T-helper 2 cell treated with Interferon-gamma antibody and Interleukin-4, amounts not matched to agents 5 μg/mL and 100 μg/mL, for 36 hours (primary cell): ENCODE measurements around the gene CCDC68.

ENCODE experiments used
- DNase-seq: peaks from one replicate; pipeline ENCODE4 v3.0.0; 2021; ENCODE audit warnings: low spot score
- H3K27ac Mint-ChIP-seq: one replicate; pipeline ENCODE4 v1.8.0; 2021; ENCODE audit warnings: mild to moderate bottlenecking, mixed read lengths
- H3K27me3 Mint-ChIP-seq: one replicate; pipeline ENCODE4 v1.8.0; 2021; ENCODE audit warnings: low read depth, mixed read lengths
- H3K36me3 Mint-ChIP-seq: one replicate; pipeline ENCODE4 v1.8.0; 2021; ENCODE audit warnings: low read depth, mixed read lengths
- H3K4me1 Mint-ChIP-seq: one replicate; pipeline ENCODE4 v1.8.0; 2021; ENCODE audit warnings: low read depth, mixed read lengths
- H3K4me3 Mint-ChIP-seq: one replicate; pipeline ENCODE4 v1.8.0; 2022; ENCODE audit warnings: mild to moderate bottlenecking, moderate library complexity, mixed read lengths
- H3K9me3 Mint-ChIP-seq: one replicate; pipeline ENCODE4 v1.8.0; 2021; ENCODE audit warnings: mixed read lengths

Gene CCDC68

GRCh38 chr18:54888378-54888777 is 70.9 kb downstream of the CCDC68 start:
- DNase-seq: no peak
- no peaks in the 10 kb centered on the region for H3K9me3 Mint-ChIP-seq
- H3K4me1 Mint-ChIP-seq: no peaks in the 10 kb centered on the region
- no peak overlapping the region for H3K27ac Mint-ChIP-seq
- no peak overlapping the region for H3K4me3 Mint-ChIP-seq
- H3K36me3 Mint-ChIP-seq: peaks cover 4% of the 10 kb centered on the region
- peaks cover 3% of the 10 kb centered on the region for H3K27me3 Mint-ChIP-seq

DNA sequence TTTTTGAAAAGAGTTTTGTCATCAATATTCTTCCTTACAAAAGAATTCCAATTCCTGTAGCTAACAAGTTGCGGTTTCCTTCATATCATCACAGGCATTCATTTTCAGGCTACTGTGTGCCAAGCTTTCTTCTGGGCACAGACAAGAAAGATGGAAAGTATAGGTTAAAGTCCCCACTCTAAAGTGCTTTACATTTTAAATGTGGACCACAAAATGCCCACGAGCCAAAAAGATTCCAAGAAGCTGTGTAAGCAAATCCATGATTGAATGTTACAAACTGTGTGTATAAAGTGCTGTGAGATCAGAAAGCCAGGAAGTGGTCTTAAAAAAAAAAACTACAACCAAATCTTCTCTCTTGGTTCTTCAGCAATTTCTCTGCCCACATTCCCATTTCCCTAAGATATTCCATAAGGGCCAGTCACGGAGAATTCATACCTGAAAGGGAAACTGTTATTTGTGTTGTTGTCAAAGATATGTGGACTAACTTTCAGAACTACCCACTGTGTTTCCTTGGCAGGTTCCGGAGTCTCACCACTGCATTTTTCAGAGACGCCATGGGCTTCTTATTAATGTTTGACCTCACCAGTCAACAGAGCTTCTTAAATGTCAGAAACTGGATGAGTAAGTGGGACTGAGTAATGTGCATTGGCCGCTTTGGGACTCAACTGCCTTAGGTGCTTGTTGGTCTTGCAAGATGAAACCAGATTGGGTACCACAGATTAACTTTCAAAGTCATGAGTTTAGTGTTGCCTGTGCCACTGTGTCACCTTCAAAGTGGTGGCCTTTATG is 75.3 kb downstream of the CCDC68 start:
- peaks cover 4% of the 10 kb centered on the region for H3K36me3 Mint-ChIP-seq
- no peaks in the 10 kb centered on the region for H3K9me3 Mint-ChIP-seq
- H3K27me3 Mint-ChIP-seq: no peaks in the 10 kb centered on the region
- H3K4me1 Mint-ChIP-seq: no peaks in the 10 kb centered on the region
- H3K27ac Mint-ChIP-seq: no peak overlapping the region
- no peak for DNase-seq
- H3K4me3 Mint-ChIP-seq: no peak overlapping the region

DNA sequence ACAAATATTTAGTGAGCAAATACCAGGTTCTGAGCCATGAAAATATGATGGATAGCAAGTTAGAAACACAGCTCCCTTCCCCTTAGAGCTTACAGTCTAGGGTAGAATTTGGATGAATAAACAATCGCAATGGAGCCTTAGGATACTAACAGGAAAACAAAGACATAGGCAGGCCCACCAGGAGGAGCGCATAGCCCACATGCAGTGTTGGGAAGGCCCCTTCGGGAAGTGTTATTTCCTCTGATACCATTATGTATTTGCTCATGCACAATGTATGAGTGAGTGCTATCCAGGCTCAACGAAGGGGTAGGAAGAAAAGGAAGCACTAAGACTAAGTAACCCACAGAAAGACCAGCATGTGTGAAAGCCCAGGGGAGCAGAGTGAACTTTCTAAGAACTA is 76.9 kb downstream of the CCDC68 start:
- no peaks in the 10 kb centered on the region for H3K27me3 Mint-ChIP-seq
- no peak for DNase-seq
- no peaks in the 10 kb centered on the region for H3K4me1 Mint-ChIP-seq
- H3K27ac Mint-ChIP-seq: no peak overlapping the region
- H3K4me3 Mint-ChIP-seq: no peak overlapping the region
- peaks cover 4% of the 10 kb centered on the region for H3K36me3 Mint-ChIP-seq
- no peaks in the 10 kb centered on the region for H3K9me3 Mint-ChIP-seq

DNA sequence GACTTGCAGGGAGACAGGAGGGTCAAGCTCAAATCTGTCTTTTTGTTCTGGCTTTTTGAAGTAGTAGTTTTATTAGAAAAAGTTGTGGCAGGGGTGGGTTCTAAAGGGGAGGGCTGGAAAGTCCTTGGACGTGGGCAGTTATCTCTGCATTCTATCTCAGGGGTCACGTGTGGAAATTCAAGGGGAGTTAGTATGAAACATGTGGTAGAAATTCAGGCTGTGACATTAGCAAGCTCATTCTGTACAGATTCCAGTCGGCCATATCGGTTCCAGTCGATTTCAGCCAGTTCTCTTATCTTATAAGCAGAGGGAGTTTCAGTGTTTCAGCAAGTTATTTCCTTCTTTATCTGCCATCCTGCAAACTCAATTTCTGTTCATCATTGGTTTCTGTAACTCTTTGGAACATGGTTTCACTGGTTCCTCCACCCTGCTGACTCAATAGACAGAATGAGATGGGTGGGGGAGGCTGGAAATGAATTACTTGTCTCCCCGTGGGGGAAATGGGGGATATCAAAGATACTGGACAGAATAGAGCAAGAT is 78.0 kb downstream of the CCDC68 start:
- DNase-seq: no peak
- Mint-ChIP-seq H3K9me3 (no peaks in the 10 kb centered on the region), H3K4me3 (no peak overlapping the region), H3K4me1 (no peaks in the 10 kb centered on the region), H3K27me3 (no peaks in the 10 kb centered on the region), H3K27ac (no peak overlapping the region), H3K36me3 (peaks cover 4% of the 10 kb centered on the region)

GRCh38 chr18:54880395-54881105 is 78.7 kb downstream of the CCDC68 start:
- DNase-seq: no peak
- Mint-ChIP-seq H3K36me3 (peaks cover 4% of the 10 kb centered on the region), H3K9me3 (no peaks in the 10 kb centered on the region), H3K4me1 (no peaks in the 10 kb centered on the region), H3K4me3 (no peak overlapping the region), H3K27me3 (no peaks in the 10 kb centered on the region), H3K27ac (no peak overlapping the region)

DNA sequence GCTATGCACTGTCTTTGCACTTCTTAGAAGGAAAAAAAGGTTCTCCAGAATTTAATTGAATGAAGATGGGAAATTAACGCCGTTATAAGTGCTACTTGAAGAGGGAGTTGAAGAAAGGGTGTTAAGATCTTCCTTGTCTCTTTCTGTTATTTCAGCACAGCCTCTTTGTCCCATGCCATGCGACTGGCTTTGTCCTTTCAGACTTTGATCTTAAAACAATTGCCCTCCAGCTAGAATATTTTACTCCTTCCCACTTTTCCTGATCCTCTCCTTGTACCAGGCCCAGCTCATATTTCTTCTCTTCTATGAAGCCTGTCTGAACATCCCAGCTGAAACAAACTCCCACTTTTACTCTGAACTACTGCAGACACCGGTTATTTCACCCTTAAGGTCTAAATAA is 79.6 kb downstream of the CCDC68 start:
- H3K9me3 Mint-ChIP-seq: no peaks in the 10 kb centered on the region
- H3K4me1 Mint-ChIP-seq: no peaks in the 10 kb centered on the region
- no peak for DNase-seq
- H3K4me3 Mint-ChIP-seq: no peak overlapping the region
- no peaks in the 10 kb centered on the region for H3K36me3 Mint-ChIP-seq
- H3K27ac Mint-ChIP-seq: no peak overlapping the region
- no peaks in the 10 kb centered on the region for H3K27me3 Mint-ChIP-seq

DNA sequence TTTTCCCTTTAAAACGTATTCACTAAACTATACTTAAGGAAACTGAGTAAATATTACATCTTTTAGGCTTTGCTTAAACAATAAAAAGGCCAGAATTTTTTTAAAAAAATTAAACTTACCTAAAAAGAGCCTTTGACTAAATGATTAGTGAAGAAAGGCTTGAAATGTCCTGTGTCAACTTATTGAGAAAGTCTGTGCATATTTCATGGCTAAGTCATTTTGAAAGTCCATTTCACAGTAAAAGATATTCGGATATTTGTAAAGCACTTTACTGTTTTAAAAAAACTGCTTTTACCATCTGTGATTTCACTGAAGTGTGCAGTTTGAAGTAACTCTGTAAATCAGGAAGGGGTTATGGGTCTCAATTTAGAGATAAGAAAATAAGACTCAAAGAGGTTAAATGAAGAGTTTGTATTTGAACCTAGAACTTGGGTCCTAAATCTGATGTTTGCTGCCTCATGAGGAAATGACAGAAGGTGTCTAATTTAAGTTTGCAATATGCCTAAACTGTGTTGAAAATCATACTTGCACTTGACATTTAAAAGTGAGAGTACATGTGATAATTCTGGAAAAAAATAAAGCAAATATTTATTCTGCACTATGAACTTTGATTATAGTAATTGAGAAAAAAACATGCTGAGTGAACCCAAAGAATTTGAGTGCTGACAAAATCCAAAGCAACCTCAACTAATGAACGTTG is 80.5 kb downstream of the CCDC68 start:
- Mint-ChIP-seq H3K36me3 (no peaks in the 10 kb centered on the region), H3K27me3 (peaks cover 3% of the 10 kb centered on the region), H3K4me3 (no peak overlapping the region), H3K9me3 (no peaks in the 10 kb centered on the region), H3K27ac (no peak overlapping the region), H3K4me1 (peaks cover 2% of the 10 kb centered on the region)
- DNase-seq: no peak

DNA sequence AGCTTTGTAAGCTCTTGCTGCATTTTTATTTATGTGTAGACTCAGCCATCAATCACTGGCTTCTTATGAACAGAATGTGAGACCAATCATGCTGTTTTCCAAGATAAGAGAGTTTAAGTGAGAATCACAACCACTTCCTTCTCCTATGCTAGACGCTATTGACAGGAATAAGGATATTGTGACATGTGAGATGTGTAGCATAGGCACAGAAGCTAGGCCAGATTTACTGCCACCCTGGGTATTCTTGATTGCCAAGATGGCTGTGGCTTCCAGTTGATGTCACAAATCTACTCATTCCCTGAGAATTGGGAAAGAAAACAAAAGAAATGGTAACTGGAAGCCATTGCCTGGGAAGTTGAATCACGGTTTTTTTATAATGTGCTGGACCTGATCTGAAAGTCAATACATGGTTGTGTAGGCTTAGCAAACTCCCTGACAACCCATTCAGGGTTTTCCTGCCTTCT is 81.1 kb downstream of the CCDC68 start:
- peaks cover 7% of the 10 kb centered on the region for H3K4me1 Mint-ChIP-seq
- no peak overlapping the region for H3K4me3 Mint-ChIP-seq
- H3K27me3 Mint-ChIP-seq: peaks cover 3% of the 10 kb centered on the region
- no peaks in the 10 kb centered on the region for H3K9me3 Mint-ChIP-seq
- H3K36me3 Mint-ChIP-seq: no peaks in the 10 kb centered on the region
- DNase-seq: no peak
- H3K27ac Mint-ChIP-seq: no peak overlapping the region

DNA sequence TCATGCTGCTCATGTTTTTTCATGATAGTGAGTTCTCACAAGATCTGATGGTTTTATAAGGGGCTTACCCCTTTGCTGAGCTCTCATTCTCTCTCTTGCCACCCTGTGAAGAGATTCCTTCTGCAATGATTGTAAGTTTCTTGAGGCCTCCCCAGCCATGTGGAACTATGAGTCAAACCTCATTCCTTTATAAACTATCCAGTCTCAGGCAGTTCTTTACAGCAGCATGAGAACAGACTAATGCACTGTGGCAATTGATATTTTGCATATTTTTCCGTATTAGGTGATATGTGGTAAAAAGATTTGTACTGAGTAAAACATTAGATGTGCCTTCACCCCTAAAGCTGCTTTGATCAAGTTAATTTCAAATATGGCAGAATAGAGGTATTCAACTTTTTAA is 82.2 kb downstream of the CCDC68 start:
- Mint-ChIP-seq H3K9me3 (no peaks in the 10 kb centered on the region), H3K36me3 (no peaks in the 10 kb centered on the region), H3K4me3 (no peak overlapping the region), H3K27me3 (peaks cover 3% of the 10 kb centered on the region), H3K27ac (no peak overlapping the region), H3K4me1 (peaks cover 9% of the 10 kb centered on the region)
- no peak for DNase-seq

- no peak for DNase-seq
- H3K4me1 Mint-ChIP-seq: peaks cover 9% of the 10 kb centered on the region
- H3K36me3 Mint-ChIP-seq: no peaks in the 10 kb centered on the region
- H3K9me3 Mint-ChIP-seq: no peaks in the 10 kb centered on the region
- H3K27ac Mint-ChIP-seq: no peak overlapping the region
- no peak overlapping the region for H3K4me3 Mint-ChIP-seq
- H3K27me3 Mint-ChIP-seq: peaks cover 10% of the 10 kb centered on the region
Observed at GRCh38 chr18:54875063-54875462, 84.2 kb downstream of the CCDC68 start.

GRCh38 chr18:54873884-54874255 is 85.4 kb downstream of the CCDC68 start:
- Mint-ChIP-seq H3K9me3 (no peaks in the 10 kb centered on the region), H3K4me1 (peaks cover 9% of the 10 kb centered on the region), H3K36me3 (peaks cover 2% of the 10 kb centered on the region), H3K4me3 (no peak overlapping the region), H3K27ac (no peak overlapping the region), H3K27me3 (peaks cover 14% of the 10 kb centered on the region)
- no peak for DNase-seq

DNA sequence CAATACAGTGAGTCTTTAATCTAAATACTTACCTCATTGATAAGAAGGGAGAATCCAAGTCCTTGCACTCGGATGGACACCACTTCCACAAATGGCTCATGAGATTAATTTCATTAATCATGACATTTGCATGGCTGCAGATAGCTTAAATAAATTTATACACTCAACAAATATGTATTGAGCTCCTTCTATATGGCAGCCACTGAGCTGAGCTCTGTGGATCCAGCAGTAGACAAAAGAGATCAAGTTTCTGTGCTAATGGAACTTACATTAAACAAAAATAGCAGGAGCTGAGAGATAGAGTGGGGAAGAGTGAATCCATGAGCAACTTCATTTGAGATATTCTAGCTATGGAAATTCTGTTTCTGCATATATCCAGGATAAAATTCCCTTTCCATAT is 86.6 kb downstream of the CCDC68 start:
- no peak for DNase-seq
- Mint-ChIP-seq H3K4me3 (no peak overlapping the region), H3K4me1 (peaks cover 9% of the 10 kb centered on the region), H3K27me3 (peaks cover 14% of the 10 kb centered on the region), H3K36me3 (peaks cover 2% of the 10 kb centered on the region), H3K27ac (no peak overlapping the region), H3K9me3 (no peaks in the 10 kb centered on the region)

- Mint-ChIP-seq H3K27me3 (peaks cover 14% of the 10 kb centered on the region), H3K36me3 (peaks cover 2% of the 10 kb centered on the region), H3K4me3 (no peak overlapping the region), H3K4me1 (peaks cover 11% of the 10 kb centered on the region), H3K9me3 (no peaks in the 10 kb centered on the region), H3K27ac (no peak overlapping the region)
- DNase-seq: no peak
Observed at GRCh38 chr18:54871231-54871630, 88.0 kb downstream of the CCDC68 start.

DNA sequence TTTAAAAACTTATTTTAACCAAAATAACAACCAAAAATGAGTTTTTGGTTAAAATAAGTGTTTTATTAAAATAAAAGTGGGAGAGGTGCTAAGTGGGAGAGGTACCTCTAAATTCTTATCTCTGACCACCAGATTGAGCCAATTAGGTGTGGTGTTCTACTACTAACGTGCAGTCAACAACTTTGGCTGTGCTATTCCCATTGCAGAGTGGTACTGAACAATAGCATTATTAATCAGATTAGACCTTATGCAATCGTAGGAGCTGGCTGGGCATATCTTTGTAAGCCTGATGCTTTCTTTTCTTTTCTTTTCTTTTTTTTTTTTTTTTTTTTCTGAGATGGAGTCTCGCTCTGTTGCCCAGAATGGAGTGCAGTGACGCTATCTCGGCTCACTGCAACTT is 92.1 kb downstream of the CCDC68 start:
- H3K4me3 Mint-ChIP-seq: no peak overlapping the region
- no peak for DNase-seq
- H3K36me3 Mint-ChIP-seq: peaks cover 2% of the 10 kb centered on the region
- peaks cover 1% of the 10 kb centered on the region for H3K4me1 Mint-ChIP-seq
- H3K27ac Mint-ChIP-seq: no peak overlapping the region
- no peaks in the 10 kb centered on the region for H3K9me3 Mint-ChIP-seq
- H3K27me3 Mint-ChIP-seq: peaks cover 11% of the 10 kb centered on the region
